Right kidney (tissue), 1 donor: ENCODE measurements around the gene ZFYVE27.

Source experiments
- DNase-seq: peaks from one replicate; pipeline ENCODE4 v3.0.0-alpha.2; 2016

The ZFYVE27 gene

DNA sequence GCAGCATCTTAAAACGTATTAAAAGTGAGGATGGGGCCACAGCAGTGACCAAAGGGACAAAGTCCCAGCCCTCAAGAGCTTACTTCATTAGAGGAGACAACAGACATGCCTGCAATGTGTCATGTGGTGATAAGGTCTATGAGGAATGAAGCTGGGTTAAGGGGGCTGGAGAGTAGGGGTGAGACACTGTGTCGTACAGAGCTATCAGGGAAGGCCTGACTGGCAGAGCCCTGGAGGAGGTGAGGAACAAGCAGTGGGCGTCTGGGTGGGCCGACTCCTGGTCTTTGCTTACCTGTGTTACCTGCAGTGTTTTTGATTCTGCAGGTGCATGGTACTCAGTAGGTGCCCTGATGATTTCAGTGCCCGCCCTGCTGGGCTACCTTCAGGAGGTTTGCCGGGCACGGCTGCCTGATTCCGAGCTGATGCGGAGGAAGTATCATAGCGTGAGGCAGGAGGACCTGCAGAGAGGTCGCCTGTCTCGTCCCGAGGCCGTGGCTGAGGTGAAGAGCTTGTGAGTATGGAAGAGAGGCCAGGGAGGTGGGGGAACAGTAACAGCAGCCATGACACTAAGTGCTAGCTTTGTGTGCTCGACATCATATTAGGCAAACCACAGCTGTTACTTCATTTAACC is 7.6 kb downstream of the ZFYVE27 start:
- no peak for DNase-seq

DNA sequence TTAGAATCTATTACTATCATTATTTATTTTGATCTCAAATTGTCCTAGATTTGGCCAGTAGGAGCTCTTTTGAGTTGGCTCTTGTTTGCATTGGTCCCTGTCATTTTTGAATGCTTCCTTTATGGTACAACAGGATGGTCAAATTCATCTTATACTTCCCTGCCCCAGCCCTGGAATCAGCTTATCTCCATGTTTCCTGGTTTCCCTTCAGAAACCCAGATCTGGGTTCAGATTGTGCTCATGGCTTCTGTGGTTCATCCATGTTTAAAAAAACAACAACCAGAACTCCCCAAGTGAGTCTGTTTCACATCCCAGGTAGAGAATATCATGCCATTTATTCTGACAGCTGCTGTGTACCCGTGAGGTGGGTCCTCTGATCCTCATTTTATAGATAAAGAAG is 10.6 kb downstream of the ZFYVE27 start:
- DNase-seq, result no peak

DNA sequence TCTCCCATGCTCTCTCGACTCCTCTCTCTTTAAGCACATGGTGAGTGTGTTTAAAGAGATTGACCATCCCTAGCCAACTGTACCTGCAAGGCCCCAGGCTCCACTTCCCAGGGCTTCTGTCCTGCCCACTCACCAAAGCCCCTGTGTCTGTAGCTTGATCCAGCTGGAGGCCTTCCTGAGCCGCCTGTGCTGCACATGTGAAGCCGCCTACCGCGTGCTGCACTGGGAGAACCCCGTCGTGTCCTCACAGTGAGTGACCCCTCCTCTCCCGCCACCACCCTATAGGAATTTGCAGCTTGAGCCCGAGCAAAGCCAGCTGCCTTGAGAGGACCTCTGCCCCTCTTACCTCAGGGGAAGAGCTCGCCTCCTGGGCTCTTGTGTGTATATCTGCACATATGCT is 11.2 kb downstream of the ZFYVE27 start:
- no peak for DNase-seq

DNA sequence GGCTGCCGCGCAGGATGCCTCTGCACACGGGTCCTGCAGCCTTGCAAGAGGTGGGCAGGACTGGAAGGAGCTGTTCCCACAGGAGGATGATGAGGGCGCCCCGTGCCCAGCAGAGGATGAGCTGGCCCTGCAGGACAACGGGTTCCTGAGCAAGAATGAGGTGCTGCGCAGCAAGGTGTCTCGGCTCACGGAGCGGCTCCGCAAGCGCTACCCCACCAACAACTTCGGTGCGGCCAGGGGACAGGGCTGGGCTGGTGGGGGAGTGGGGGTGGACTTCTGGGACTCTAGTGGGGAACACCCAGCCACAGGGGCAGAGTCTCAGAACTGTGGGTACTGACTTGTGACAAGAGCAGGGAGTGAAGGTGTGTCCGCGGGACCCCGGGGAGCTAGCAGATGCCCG is 16.0 kb downstream of the ZFYVE27 start:
- no peak for DNase-seq

DNA sequence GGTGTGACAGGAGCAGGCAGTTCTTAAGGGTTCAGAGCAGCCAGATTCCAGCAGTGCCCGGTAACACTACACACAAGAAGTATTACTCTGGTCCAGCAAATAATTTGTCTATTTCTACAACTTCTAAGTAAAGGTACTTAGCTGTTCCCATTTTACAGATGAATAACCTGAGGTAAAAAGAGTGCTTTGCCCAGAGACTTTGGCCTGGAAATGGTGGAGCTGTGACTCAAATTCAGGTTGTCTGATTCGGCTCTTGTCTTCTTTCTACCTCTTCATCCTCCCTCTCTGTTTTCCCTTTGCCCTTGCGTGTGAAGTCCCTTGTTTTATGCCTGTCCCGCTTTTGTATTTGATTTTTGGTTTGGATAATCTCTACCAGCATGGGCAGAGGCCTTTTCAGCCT is 17.8 kb downstream of the ZFYVE27 start:
- DNase-seq, result no peak

DNA sequence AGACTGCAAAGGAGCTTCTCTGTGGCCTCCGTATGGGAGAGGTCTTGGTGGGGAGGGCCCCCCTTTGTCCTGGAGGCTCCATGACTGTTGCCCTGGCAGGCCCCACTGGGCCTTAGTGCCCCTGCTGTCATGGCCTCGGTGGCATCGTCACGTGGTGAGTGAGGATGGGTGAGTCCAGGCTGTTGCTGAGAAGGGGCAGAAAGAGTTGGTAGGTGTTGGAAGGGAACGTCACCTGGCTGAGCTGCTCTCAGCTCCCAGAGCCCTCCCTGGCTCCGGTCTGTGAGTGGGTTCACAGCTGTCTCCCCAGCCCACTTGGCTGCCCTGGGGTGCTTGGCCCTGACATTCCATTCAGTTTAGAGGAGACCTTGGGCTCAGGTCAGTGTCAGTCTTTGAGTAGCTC is 18.8 kb downstream of the ZFYVE27 start:
- no peak for DNase-seq

DNA sequence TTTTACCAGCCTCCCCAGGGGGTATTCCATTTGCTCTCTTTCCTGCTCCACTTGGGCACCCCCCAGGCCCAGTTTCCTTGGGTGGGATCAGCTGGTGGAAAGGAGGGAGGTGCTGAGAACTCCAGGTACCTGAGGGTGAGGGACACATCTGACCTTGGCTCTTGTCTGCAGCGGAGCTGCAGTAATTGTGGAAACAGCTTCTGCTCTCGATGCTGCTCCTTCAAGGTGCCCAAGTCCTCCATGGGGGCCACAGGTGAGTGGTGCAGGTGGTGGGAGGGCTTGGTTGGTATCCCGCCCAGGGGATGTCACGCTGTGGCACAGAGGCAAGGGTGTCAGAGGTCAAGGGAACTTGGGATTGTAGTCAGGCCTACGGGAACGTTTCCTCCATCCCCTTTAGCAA is 20.5 kb downstream of the ZFYVE27 start:
- no peak for DNase-seq

DNA sequence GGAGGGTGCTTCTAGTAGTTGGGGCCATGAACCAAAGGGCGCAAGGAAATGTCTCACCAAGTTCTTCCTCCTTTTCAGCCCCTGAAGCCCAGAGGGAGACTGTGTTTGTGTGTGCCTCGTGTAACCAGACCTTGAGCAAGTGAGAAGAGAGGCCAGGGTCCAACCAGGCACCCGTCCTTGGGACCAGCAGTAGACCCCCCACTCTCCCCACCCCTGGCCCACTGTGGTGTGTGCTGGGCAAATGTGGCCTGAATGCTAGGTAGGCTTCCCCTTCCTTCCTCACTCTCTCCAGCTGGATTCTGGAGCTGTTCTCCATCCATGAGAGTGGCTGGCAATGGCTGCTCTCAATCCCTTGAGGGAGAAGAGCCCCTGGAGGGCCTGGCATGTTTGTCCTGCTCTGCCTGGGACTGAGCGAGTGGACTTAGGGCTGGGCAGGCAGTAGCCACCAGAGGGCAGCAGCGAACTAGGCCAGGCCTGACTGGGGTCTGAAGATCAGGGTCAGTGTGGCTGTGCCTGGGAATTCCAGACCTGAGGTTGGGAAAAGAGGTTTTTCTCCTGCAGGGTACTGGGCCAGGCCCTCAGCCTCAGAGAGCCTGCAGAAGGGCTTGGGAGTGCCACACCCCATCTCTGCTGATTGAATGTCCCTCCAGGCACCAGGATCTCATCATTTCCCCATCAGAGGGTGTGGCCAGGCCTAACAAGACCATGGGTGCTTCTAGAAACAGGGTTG is 22.4 kb downstream of the ZFYVE27 start:
- peak; percentile 49 for DNase-seq

DNA sequence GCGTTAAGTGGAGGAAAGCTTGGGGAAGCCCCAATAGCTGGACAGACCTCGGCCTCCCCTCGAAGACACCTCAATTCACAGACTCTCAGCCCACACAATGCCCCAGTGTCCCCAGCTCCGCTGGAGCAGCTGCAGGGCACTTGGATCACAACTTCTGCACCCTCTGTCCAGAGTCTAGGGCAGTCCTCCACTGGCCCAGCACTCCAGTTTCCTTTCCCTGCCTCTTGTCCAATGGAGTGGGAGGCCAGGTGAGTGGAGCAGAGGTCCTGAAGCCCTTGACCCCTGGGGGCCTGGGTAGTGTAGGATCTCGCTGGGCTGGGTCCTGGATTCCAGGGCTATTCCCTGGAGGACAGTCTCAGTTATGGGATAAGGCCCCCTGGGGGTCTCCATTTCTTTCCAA is 23.0 kb downstream of the ZFYVE27 start:
- no peak for DNase-seq

DNA sequence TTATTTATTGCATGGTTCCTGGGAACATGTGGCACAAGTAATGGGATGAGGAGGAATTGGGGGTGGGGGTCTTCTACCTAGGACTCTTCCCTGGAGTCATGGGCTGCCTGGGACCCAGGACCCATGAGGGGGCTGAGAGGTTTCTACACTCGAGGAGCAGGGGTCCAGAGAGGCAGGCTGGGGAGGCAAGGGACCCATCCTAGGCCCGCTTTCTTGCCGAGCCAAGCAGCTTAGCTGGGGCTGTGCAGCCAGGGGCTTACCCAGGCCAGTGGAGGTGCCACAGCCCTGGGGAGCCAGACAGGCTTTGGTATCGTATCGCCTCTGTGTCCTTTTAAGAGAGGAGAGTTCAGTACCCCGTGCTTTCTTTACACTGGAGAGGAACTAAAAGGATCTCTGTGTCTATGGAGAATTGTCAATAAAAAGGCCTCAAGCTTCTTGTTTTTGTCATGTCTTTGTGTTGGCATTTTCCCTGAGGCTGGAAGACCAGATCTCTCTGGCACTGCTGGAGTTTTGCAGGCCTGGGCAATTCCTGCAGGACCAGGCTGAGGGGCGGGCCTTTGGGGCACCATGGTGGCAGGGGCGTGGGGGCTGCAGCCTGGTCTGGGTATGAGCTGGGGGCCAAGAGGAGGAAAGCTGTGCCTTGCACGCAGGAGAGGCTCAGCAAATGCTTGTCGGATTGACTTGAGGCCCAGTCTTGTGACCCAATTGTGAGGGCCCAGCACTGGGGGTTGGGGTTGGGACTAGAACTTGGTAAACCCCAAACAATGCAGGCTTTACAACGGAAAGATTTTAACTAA is 23.7 kb downstream of the ZFYVE27 start:
- no peak for DNase-seq

DNA sequence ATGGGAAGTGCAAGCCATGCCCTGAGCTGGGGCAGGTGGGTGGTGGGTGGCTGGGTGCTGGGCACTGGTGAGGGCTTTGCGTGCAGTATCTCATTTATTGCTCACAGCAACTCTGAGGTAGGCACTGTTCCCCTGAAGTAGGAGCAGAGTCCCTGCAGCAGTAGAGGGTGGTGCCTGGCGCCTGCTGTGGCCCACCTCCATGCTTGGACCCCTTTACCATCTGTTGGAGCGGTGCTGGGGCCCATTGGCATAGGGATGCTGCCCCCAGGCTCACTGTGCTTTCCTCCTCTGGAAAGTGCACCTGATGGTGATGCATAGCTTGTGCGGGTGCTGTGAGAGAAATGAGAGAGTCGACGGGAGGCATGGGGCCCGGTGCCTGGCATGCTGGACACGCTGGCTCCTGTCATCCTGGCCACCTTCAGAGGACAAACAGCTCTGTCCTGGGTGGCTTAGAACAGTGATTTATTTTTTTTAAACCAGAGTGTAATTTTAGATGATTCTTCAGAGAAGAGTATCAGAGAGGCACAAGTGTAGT is 24.5 kb downstream of the ZFYVE27 start:
- DNase-seq, result no peak

DNA sequence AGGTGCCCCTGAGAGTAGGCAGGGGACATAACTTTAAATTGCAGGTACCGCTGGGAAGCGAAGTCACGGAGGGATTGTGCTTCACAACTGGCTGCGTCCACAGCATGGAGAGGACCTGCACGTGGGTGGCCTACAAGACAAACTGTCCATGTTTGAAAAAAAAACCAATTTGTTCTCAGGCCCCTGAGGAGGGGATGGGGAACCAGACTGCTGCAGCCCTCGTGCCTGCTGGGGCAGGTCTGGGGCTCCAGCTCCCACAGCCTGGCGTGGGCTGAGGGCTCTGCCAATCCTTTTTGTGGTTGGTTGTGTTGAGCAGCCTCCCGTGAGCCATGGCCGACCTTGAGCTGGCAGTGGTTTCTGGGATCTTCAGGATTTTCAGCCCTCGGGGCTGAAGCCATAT is 25.1 kb downstream of the ZFYVE27 start:
- DNase-seq, result no peak

DNA sequence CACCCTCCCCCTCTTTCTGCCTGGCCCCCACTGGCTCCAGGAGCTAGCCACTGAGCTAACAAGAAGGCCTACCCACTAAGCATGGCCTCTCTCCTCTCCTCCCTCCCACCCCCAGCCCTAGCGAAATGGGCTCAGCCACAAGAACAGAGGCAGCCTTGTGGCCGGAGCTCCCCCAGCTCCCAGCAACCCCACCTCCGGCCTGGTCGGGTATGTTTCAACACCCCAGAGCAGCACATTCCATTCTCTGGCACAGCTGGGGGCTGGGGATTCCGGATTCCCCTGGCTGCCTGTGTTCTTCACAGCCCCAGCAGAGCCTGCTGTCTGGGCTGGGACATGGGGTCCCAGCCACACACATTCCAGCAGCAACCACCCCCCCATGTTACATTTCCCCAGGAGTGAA is 25.9 kb downstream of the ZFYVE27 start:
- DNase-seq, result no peak

DNA sequence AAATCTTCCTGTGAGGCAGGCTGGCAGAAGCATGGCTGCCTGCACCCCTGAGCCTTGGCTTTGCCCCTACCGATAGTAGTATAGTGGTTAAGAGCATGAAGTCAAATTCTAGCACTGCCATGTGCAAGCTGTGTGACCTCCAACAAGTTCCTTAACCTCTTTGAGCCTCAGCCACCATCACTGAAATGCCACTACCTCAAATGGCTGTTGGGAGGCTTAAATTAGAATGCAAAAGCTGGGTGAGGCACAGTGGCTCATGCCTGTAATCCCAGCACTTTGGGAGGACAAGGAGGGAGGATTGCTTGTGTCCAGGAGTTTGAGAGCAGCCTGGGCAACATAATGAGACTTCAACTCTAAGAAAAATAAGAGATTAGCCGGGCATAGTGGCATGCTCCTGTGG is 26.5 kb downstream of the ZFYVE27 start:
- DNase-seq, result no peak

DNA sequence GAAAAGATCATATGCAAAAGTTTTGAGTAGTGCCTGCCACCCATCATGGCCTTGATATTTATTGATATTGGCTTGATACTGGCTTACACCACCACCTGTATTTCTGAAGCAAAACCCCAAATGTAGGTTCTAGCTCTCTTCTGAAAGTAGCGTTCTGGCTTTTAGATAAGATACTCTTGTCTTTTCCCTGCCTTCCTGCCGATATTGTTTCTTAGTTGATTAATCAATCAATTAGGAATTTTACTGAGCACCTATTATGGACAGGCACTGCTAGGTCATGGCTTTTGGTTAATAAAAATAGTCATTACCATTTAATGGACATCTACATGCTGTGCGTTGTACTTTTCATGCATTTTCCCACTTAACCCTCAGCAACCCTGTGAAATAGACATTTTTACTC is 27.0 kb downstream of the ZFYVE27 start:
- DNase-seq, result no peak

DNA sequence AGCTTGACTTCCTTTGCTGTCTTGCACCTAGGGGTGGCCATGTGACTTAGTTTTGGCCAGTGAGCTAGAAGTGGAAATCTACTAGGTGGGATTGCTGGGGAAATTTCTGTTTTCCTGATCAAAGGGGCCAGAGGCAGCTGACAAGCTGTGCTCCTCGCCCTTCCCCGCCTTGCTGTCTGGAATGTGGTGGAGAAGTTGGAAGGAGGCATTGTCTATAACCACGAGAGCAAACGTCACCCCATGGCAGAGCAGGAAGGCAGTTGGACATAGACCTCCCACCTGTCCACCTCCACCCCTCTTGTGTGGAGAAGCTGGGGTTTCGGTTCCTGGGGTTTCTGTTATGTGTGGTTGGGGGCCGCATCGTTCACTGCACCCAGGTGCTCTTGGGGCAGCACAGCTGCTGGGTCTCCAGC is 27.6 kb downstream of the ZFYVE27 start:
- DNase-seq, result no peak

DNA sequence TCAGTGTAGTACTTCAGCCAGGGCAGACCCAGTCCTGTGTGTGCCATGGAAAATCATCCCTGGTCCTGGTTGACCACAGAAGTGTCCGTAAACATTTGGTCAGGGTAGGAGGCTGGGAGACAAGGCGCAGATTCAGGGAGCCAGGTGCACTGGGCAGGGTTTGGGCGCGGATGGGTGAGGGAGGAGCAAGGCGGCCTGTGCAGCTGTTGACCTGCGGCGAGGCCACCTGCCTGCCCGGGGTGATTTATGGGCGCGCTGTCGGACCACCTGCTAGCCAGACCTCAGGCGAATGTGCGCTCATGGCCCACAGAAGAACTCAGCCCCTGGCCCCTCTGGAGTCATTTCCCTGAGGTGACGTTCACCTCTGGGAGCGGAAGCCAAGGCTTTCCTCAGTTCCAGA is 28.3 kb downstream of the ZFYVE27 start:
- no peak for DNase-seq

DNA sequence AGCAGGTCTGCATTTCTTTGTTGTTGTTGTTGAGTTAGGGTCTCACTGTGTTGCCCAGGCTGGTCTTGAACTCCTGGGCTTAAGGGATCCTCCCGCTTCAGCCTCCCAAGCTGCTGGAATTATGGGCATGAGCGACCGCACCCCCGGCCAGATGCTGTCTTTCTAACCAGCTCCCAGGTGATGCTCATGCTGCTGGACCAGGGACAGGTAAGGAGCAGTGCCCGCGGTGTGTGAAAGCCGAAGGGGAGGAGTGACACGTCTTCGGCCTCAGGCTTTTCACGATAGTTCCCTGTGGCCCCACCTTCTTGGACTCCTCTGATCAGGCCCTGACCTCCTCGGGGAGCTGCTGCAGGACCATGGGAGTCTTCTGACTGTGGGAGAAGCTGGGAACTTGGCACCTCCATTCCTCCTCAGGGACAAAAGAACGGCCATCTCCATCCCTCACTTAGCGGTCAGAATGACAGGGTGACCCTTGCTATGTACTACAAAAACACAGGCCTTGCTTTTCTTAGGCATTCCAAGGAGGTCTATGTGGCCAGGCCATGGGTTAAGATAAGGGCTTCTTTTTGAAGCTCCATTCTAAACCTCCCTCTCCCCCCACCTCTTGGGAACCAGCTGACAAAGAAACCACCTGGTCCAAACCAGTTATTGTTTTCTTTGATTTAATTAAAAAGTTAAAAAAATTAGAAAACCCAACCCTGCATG is 29.3 kb downstream of the ZFYVE27 start:
- DNase-seq, result no peak

DNA sequence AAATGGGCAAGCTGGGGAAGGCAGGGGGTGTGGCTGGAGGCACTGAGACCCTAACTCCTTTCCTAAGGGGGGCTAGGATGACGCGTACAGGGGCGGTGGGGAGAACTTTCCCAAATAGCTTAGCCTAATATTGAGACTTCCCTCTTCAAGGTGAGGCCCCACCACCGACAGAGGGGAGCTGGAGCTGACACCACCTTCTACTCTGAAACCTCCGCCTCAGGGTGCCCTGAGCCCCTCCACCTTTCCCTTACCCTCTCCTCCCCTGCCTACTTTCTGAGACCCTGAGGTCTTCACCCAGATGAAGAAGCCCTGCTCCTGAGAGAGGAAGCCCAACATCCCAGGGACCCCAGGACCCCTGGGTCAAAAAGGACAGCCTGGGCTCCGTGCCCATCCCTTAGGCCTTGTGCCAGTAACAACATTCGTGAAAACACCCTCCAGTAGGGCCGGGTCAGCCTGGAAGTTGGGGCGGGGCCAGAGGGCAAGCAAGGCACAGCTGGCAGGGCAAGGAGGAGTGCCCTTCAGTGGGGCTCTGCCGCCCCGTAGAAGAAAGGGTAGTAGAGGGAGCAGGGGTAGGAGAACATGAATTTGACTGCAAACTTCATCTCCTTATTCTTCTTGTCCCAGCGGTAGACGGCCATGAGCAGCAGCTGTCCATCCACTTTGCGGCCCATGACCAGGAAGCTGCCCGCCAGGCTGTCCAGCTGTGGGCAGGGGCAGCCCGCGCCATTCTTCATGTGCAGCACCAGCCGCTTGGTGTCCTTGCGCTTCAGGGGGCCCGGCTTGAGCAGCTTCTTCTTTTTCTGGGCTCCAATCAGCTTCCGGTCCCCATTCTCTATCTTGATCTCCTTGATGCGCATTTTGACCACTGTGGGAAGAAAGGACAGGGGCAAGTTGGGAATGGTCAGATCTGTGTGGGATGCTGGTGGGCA is 30.3 kb downstream of the ZFYVE27 start:
- DNase-seq, result no peak

DNA sequence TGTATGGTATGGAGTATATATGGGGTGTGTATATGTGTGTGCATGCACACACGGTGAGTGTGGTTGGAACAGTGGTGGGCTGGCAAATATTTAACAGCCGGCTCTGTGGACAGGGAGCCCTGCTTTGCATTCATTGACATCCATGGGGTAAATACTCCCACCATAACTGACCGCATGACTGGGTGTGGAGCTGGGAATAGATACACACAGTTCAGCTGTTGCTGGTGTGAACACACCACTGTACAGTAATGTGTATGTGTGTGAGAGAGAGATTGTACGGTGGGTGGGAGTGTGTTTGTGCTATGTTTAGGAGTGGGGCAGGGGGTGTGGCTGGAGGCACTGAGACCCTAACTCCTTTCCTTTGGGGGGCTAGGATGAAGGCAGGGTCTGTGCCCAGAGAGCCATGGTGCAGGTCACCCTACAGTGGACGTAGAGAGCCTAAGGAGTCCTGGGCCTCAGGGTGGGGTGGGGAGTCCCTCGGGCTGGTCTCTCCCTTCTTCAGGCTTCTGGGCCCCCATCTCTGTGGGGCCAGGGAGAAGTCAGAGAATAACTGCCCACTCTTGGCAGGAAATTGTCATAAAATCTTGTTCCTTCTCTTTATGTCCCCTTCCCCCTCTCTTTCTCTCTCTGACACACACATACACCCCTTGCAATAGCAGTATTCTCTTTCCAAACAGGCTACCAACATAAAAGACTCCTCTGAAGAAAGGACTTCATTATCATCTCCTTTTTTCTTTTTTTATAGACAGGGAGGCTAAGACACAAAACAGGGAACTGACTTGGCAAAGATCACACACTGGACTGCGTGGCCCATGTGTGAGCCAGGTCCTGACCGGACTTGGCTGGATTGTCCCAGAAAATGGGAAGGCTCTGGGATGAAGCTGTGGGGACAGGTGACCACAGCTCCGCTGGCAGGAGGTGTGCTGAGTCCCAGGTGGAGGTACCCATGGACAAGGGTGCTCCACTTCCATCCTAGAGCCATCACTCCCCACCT is 31.7 kb downstream of the ZFYVE27 start:
- no peak for DNase-seq
